Stimulated activated CD4-positive, alpha-beta T cell treated with anti-CD3 and anti-CD28 coated beads, TNF-alpha, amount 100 ng/mL, for 24 hours (primary cell): Measurements from ENCODE around the gene NBAS.
"Not testable (repeated sequence)": the region's sequence is repeated elsewhere in the genome, so short reads cannot be mapped to it uniquely, and the experiment has no call there.

Experiments used
- DNase-seq, 3 experiments: peaks; one replicate each; pipeline ENCODE4 v3.0.0-alpha.2; 2020; ENCODE audit warnings: low read depth in 3 of 3

NBAS gene

GRCh38 chr2:15471606-15472005, 89.5 kb downstream of the NBAS start:
- no peak for DNase-seq

GRCh38 chr2:15460112-15460620, 101.0 kb downstream of the NBAS start:
- no peak for DNase-seq

GRCh38 chr2:15458277-15458676, 102.9 kb downstream of the NBAS start:
- DNase-seq = no peak

- no peak for DNase-seq
Measured at GRCh38 chr2:15457868-15458267, 103.3 kb downstream of the NBAS start.

GRCh38 chr2:15456352-15456751, 104.8 kb downstream of the NBAS start:
- no peak for DNase-seq

- no peak for DNase-seq
Measured at GRCh38 chr2:15450808-15451207, 110.3 kb downstream of the NBAS start.

GRCh38 chr2:15449556-15450236, 111.4 kb downstream of the NBAS start:
- DNase-seq = no peak

- no peak for DNase-seq
Measured at GRCh38 chr2:15448250-15448839, 112.8 kb downstream of the NBAS start.

- DNase-seq = no peak
Measured at GRCh38 chr2:15447381-15447780, 113.8 kb downstream of the NBAS start.

GRCh38 chr2:15446961-15447360, 114.2 kb downstream of the NBAS start:
- DNase-seq = no peak

- DNase-seq = no peak
Measured at GRCh38 chr2:15445891-15446562, 115.1 kb downstream of the NBAS start.

- DNase-seq = not testable (repeated sequence)
Measured at GRCh38 chr2:15439768-15440524, 121.2 kb downstream of the NBAS start.

- DNase-seq = not testable (repeated sequence)
Measured at GRCh38 chr2:15439366-15439765, 121.8 kb downstream of the NBAS start.

GRCh38 chr2:15436195-15436594, 124.9 kb downstream of the NBAS start:
- no peak for DNase-seq

GRCh38 chr2:15435474-15435873, 125.7 kb downstream of the NBAS start:
- DNase-seq = no peak

GRCh38 chr2:15432642-15433256, 128.4 kb downstream of the NBAS start:
- no peak for DNase-seq

GRCh38 chr2:15429032-15429431, 132.1 kb downstream of the NBAS start:
- DNase-seq = no peak

GRCh38 chr2:15427987-15428386, 133.1 kb downstream of the NBAS start:
- no peak for DNase-seq

- DNase-seq = no peak
Measured at GRCh38 chr2:15426606-15427005, 134.5 kb downstream of the NBAS start.

GRCh38 chr2:15425712-15426111, 135.4 kb downstream of the NBAS start:
- no peak for DNase-seq

GRCh38 chr2:15421753-15422152, 139.4 kb downstream of the NBAS start:
- DNase-seq = no peak

- no peak for DNase-seq
Measured at GRCh38 chr2:15415748-15416147, 145.4 kb downstream of the NBAS start.
